CD4-positive, CD25-positive, alpha-beta regulatory T cell (primary cell): ENCODE data around the gene MT1G. TPM values are rescaled to one million over a fixed set of nuclear protein-coding genes. Genes with fewer than 3 reads are reported as not detected.

Experiments
- ATAC-seq, 2 donors: fragments of 150-1000 bp; cut with Tn5 transposase; one replicate each; pipeline ENCODE4 v1.10.0; 2021; ENCODE audit warnings: low read depth in 2 of 2, moderate number of reproducible peaks in 2 of 2, moderate library complexity in 1 of 2
- DNase-seq, 3 donors: peaks; one replicate each; pipeline versions ENCODE4 v3.0.0 to v3.0.0-alpha.2; 2012 to 2022; ENCODE audit warnings: mixed read lengths in 1 of 3
- H3K27ac ChIP-seq: one replicate; pipeline ENCODE4 v1.7.0; 2013; ENCODE audit warnings: mild to moderate bottlenecking, low read length; ENCODE audit not compliant: insufficient read depth, poor library complexity, severe bottlenecking
- H3K27me3 ChIP-seq: one replicate; pipeline ENCODE4 v1.7.0; 2013; ENCODE audit warnings: low read length; ENCODE audit not compliant: control insufficient read depth, insufficient read depth
- H3K36me3 ChIP-seq: one replicate; pipeline ENCODE4 v1.7.0; 2013; ENCODE audit warnings: mild to moderate bottlenecking, low read length, moderate library complexity; ENCODE audit not compliant: control insufficient read depth, insufficient read depth
- H3K4me1 ChIP-seq: 2 replicates; pipeline ENCODE4 v1.7.0; 2013; ENCODE audit warnings: mild to moderate bottlenecking, low read length; ENCODE audit not compliant: insufficient read depth, control insufficient read depth, poor library complexity, severe bottlenecking
- H3K4me3 ChIP-seq: one replicate; pipeline ENCODE4 v1.7.0; 2013; ENCODE audit warnings: low read depth, mild to moderate bottlenecking, low read length, moderate library complexity
- H3K9me3 ChIP-seq, 2 experiments: 1 replicate in 1 of 2; 2 replicates in 1 of 2; pipeline ENCODE4 v1.7.0; 2013; ENCODE audit warnings: low read length in 2 of 2, mild to moderate bottlenecking in 1 of 2, moderate library complexity in 1 of 2; ENCODE audit not compliant: control insufficient read depth in 2 of 2
- H3K27ac Mint-ChIP-seq, 3 donors: one replicate each; pipeline ENCODE4 v1.8.0; 2020 to 2022; ENCODE audit warnings: mild to moderate bottlenecking in 3 of 3, mixed read lengths in 3 of 3, moderate library complexity in 2 of 3
- H3K27me3 Mint-ChIP-seq: one replicate; pipeline ENCODE4 v1.8.0; 2022; ENCODE audit warnings: mild to moderate bottlenecking, mixed read lengths
- H3K36me3 Mint-ChIP-seq: one replicate; pipeline ENCODE4 v1.8.0; 2020; ENCODE audit warnings: mixed read lengths
- H3K4me1 Mint-ChIP-seq, 4 donors: one replicate each; pipeline ENCODE4 v1.8.0; 2020 to 2022; ENCODE audit warnings: mixed read lengths in 4 of 4, mild to moderate bottlenecking in 1 of 4
- H3K4me3 Mint-ChIP-seq, 4 donors: one replicate each; pipeline ENCODE4 v1.8.0; 2020 to 2022; ENCODE audit warnings: mild to moderate bottlenecking in 4 of 4, mixed read lengths in 4 of 4, moderate library complexity in 3 of 4
- H3K9me3 Mint-ChIP-seq, 7 donors: one replicate each; pipeline ENCODE4 v1.8.0; 2020 to 2022; ENCODE audit warnings: mixed read lengths in 7 of 7, mild to moderate bottlenecking in 3 of 7, moderate library complexity in 2 of 7
- polyA plus RNA-seq, 4 donors: library from polyadenylated mRNA; unstranded; fragments of 300-500 nt; fragmentation: Illumina TruSeq; gene quantifications; one replicate each; pipeline ENCODE4 v1.2.3, GENCODE V29; 2021
- total RNA-seq: library from RNA; stranded (reverse); gene quantifications from one replicate; pipeline ENCODE4 v1.2.3, GENCODE V29; 2022

MT1G gene
- total and polyA plus RNA-seq, 5 donors from 2014 or later = not detected

DNA sequence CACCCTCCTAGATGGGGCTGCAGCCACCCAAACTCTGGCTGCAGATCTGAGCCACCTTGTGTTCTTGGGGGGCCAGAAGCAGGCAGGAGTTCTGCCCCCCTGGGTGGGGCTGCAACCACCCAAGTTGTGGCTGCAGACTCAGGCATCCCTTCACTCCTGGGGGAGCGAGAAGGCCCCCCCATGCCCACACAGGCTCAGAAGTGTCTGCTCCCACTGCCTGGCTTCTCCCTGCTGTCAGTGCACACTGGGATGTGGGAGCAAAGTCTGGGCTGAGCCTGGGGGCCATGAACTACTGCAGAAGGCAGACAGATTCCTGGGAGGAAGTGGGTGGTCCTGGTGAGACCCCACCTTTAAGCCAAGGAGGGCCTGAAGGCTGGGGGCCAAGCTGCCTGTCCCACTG lies 27.4 kb upstream of the MT1G start:
- Mint-ChIP-seq H3K9me3 (peaks cover 0 to 6% (median 0%) of the 10 kb centered on the region in 7 donors), H3K36me3 (no peaks in the 10 kb centered on the region), H3K27ac (no peak overlapping the region), H3K27me3 (peaks cover 4% of the 10 kb centered on the region), H3K4me3 (no peak overlapping the region), H3K4me1 (peaks cover 0 to 6% (median 0%) of the 10 kb centered on the region in 4 donors)
- Histone ChIP-seq H3K4me3 (no peak overlapping the region), H3K9me3 (no peaks in the 10 kb centered on the region), H3K4me1 (no peaks in the 10 kb centered on the region), H3K36me3 (no peaks in the 10 kb centered on the region), H3K27ac (no peak overlapping the region), H3K27me3 (no peaks in the 10 kb centered on the region)
- no peak for ATAC-seq
- DNase-seq = no peak

- Mint-ChIP-seq H3K27ac (no peak overlapping the region), H3K9me3 (peaks cover 0 to 1% (median 0%) of the 10 kb centered on the region in 7 donors), H3K4me1 (peaks cover 0 to 6% (median 0%) of the 10 kb centered on the region in 4 donors), H3K27me3 (no peaks in the 10 kb centered on the region), H3K36me3 (no peaks in the 10 kb centered on the region), H3K4me3 (no peak overlapping the region)
- Histone ChIP-seq H3K27me3 (no peaks in the 10 kb centered on the region), H3K4me3 (no peak overlapping the region), H3K36me3 (no peaks in the 10 kb centered on the region), H3K27ac (no peak overlapping the region), H3K4me1 (no peaks in the 10 kb centered on the region), H3K9me3 (no peaks in the 10 kb centered on the region)
- no peak for ATAC-seq
- DNase-seq = no peak
Observed at GRCh38 chr16:56691885-56692284, 24.0 kb upstream of the MT1G start.

DNA sequence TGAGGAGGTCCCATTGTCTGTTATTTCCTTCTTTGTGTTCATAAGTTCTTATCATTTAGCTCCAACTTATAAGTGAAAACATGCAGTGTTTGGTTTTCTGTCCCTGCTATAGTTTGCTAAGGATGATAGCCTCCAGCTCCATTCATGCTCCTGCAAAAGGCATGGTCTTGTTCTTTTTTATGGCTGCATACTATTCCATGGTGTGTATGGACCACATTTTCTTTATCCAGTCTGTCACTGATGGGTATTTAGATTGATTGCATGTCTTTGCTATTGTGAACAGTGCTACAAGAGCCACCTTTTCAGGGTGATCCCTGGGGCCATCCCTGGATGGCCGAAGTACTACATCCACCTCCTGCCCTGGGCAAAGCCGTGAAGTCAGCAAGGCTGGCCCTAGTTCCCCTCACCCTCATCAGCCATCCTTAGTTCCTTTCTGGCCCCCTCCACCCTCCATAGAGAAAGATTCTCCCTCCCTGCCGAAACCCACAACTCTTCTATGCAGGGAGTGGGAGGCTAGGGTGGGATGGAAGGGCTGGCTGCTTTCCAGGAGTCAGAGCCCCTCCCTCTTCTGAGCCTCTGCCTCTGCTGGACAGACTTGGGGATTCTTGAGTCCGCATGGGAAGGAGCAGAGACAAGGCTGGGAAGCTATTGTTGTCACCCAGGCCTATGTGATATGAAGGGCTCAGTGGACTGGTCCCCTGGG lies 22.7 kb upstream of the MT1G start:
- Histone ChIP-seq H3K4me3 (no peak overlapping the region), H3K9me3 (no peaks in the 10 kb centered on the region), H3K27ac (no peak overlapping the region), H3K4me1 (no peaks in the 10 kb centered on the region), H3K36me3 (no peaks in the 10 kb centered on the region), H3K27me3 (no peaks in the 10 kb centered on the region)
- Mint-ChIP-seq H3K36me3 (peaks cover 7% of the 10 kb centered on the region), H3K27ac (peak overlapping the region in 1 of 3 donors; percentile 62), H3K27me3 (no peaks in the 10 kb centered on the region), H3K9me3 (peaks cover 0 to 4% (median 0%) of the 10 kb centered on the region in 7 donors), H3K4me1 (peaks cover 0 to 6% (median 0%) of the 10 kb centered on the region in 4 donors), H3K4me3 (no peak overlapping the region)
- no peak for ATAC-seq
- no peak for DNase-seq

DNA sequence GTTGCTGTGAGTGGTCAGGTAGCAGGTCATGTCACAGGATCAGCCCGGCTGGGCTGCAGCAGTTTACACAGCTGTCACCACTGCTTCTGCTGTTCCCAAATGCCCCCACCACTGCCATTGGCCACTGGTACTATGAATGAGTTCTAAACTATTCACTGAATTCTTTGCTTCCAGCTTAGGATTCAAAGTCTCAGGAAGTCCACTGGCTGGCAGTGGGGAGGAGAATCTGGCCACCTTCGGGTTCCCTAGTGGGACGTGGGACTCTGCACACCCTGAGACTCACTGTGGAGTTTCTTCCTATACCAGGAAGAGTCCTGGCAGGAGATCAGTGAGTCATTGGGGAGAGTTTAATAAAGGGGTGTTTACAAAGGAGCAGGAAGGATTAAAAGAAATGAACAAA lies 21.3 kb upstream of the MT1G start:
- H3K9me3 Mint-ChIP-seq = peaks cover 0 to 4% (median 0%) of the 10 kb centered on the region in 7 donors
- no peak overlapping the region for H3K4me3 ChIP-seq

GRCh38 chr16:56688762-56689161 lies 20.9 kb upstream of the MT1G start:
- no peaks in the 10 kb centered on the region for H3K36me3 ChIP-seq
- Mint-ChIP-seq H3K9me3 (peaks cover 0 to 4% (median 0%) of the 10 kb centered on the region in 7 donors), H3K27me3 (no peaks in the 10 kb centered on the region), H3K27ac (no peak overlapping the region), H3K4me3 (peak overlapping the region in 2 of 4 donors; percentile 24 to 44), H3K4me1 (peaks cover 7 to 12% (median 8%) of the 10 kb centered on the region in 4 donors), H3K36me3 (peaks cover 17% of the 10 kb centered on the region)
- peaks cover 4% of the 10 kb centered on the region for H3K4me1 ChIP-seq
- no peak overlapping the region for H3K4me3 ChIP-seq
- DNase-seq (no peak), ATAC-seq (no peak)
- H3K9me3 ChIP-seq = no peaks in the 10 kb centered on the region
- H3K27ac ChIP-seq = no peak overlapping the region
- no peaks in the 10 kb centered on the region for H3K27me3 ChIP-seq

More for the DNA sequence above, 21.3 kb upstream of the MT1G start:
- Mint-ChIP-seq H3K36me3 (peaks cover 12% of the 10 kb centered on the region), H3K4me3 (no peak overlapping the region), H3K4me1 (peaks cover 3 to 8% (median 4%) of the 10 kb centered on the region in 4 donors), H3K27ac (no peak overlapping the region), H3K27me3 (no peaks in the 10 kb centered on the region)
- Histone ChIP-seq H3K27me3 (no peaks in the 10 kb centered on the region), H3K36me3 (no peaks in the 10 kb centered on the region), H3K27ac (no peak overlapping the region), H3K9me3 (no peaks in the 10 kb centered on the region), H3K4me1 (peaks cover under 1% of the 10 kb centered on the region)
- no peak for DNase-seq
- ATAC-seq = no peak

GRCh38 chr16:56686758-56687157 lies 18.9 kb upstream of the MT1G start:
- H3K9me3 ChIP-seq = no peaks in the 10 kb centered on the region
- H3K4me3 ChIP-seq = no peak overlapping the region
- peaks cover 18% of the 10 kb centered on the region for H3K36me3 Mint-ChIP-seq
- H3K4me1 ChIP-seq = peaks cover 24% of the 10 kb centered on the region
- H3K27ac ChIP-seq = no peak overlapping the region
- ATAC-seq = no peak
- H3K4me3 Mint-ChIP-seq = no peak overlapping the region
- H3K27me3 ChIP-seq = no peaks in the 10 kb centered on the region
- H3K27me3 Mint-ChIP-seq = no peaks in the 10 kb centered on the region
- peaks cover 0 to 4% (median 1%) of the 10 kb centered on the region in 7 donors for H3K9me3 Mint-ChIP-seq
- no peaks in the 10 kb centered on the region for H3K36me3 ChIP-seq
- no peak overlapping the region for H3K27ac Mint-ChIP-seq
- DNase-seq = no peak
- peaks cover 10 to 23% (median 18%) of the 10 kb centered on the region in 4 donors for H3K4me1 Mint-ChIP-seq

GRCh38 chr16:56684926-56685590 lies 17.2 kb upstream of the MT1G start:
- Mint-ChIP-seq H3K4me3 (peak overlapping the region in 2 of 4 donors; percentile 45 to 96), H3K4me1 (peaks cover 10 to 30% (median 22%) of the 10 kb centered on the region in 4 donors), H3K27ac (no peak overlapping the region), H3K9me3 (peaks cover 0 to 4% (median 0%) of the 10 kb centered on the region in 7 donors), H3K36me3 (peaks cover 18% of the 10 kb centered on the region), H3K27me3 (no peaks in the 10 kb centered on the region)
- Histone ChIP-seq H3K27me3 (no peaks in the 10 kb centered on the region), H3K9me3 (no peaks in the 10 kb centered on the region), H3K4me3 (no peak overlapping the region), H3K36me3 (no peaks in the 10 kb centered on the region), H3K4me1 (peaks cover 29% of the 10 kb centered on the region), H3K27ac (no peak overlapping the region)
- no peak for DNase-seq
- ATAC-seq = no peak
